H1 (cell line): Measurements from ENCODE around the gene IFNL1. TPM values are rescaled to one million over a fixed set of nuclear protein-coding genes. Genes with fewer than 3 reads are reported as not detected.

ENCODE experiments used
- BCL11A ChIP-seq, 2 experiments: IDR thresholded peaks; one replicate each; pipeline ENCODE4 v1.6.1; 2011; ENCODE audit warnings: low read depth in 2 of 2, low read length in 2 of 2, mild to moderate bottlenecking in 2 of 2
- BRCA1 ChIP-seq: IDR thresholded peaks from 2 replicates; pipeline ENCODE4 v1.6.1; 2012; ENCODE audit warnings: low read depth, low read length, improper control_type of control experiment
- CHD2 ChIP-seq: IDR thresholded peaks from 2 replicates; pipeline ENCODE4 v1.6.1; 2012; ENCODE audit warnings: low read length, improper control_type of control experiment
- JUN ChIP-seq: IDR thresholded peaks from 2 replicates; pipeline ENCODE4 v1.6.1; 2011; ENCODE audit warnings: low read depth, mild to moderate bottlenecking, improper control_type of control experiment, low read length
- POU5F1 ChIP-seq: IDR thresholded peaks from 2 replicates; pipeline ENCODE4 v1.6.1; 2011; ENCODE audit warnings: low read depth, mild to moderate bottlenecking, low read length, moderate library complexity
- RFX5 ChIP-seq: IDR thresholded peaks from 2 replicates; pipeline ENCODE4 v1.6.1; 2011; ENCODE audit warnings: low read depth, low read length, improper control_type of control experiment, borderline replicate concordance
- RNF2 ChIP-seq: fragments of 200-900, 300-1000 bp; sonication (generic); IDR thresholded peaks from 2 replicates; pipeline ENCODE4 v1.7.1; 2016; ENCODE audit warnings: borderline replicate concordance, low read depth, mild to moderate bottlenecking, antibody characterized with exemption, low read length; ENCODE audit not compliant: poor library complexity, severe bottlenecking; ENCODE audit errors: missing control alignments
- SUZ12 ChIP-seq: fragments of 200-600 bp; sonication (generic); IDR thresholded peaks from 2 replicates; pipeline ENCODE4 v1.6.1; 2012; ENCODE audit warnings: mild to moderate bottlenecking, inconsistent platforms, low read length, moderate library complexity, mixed read lengths
- TAF7 ChIP-seq: optimal IDR thresholded peaks from 2 replicates; pipeline ENCODE3; 2011; ENCODE audit warnings: low read depth, mild to moderate bottlenecking, inconsistent platforms, low read length, moderate library complexity, borderline replicate concordance
- polyA plus RNA-seq, 7 experiments: library from polyadenylated mRNA; depleted of rRNA in 3 of 7; stranded (reverse) in 5 of 7; unstranded in 2 of 7; fragments of >200 nt in 5 of 7; fragments of 200-250 nt in 2 of 7; gene quantifications; 1 replicate in 5 of 7; 2 replicates in 1 of 7; 4 replicates in 1 of 7; pipeline versions ENCODE4 v1.2.1 to v1.2.3, GENCODE V29; 2011 to 2013; ENCODE audit warnings: missing spikeins in 2 of 7, mixed read lengths in 2 of 7
- total RNA-seq: library from RNA; stranded (reverse); fragmentation: NEBNext Ultra II Directional; extraction: Animal tissue kit (Norgen Biotek cat#: 25700); gene quantifications from 2 replicates; pipeline ENCODE4 v1.2.1, GENCODE V29; 2021

Gene IFNL1
- total and polyA plus RNA-seq, 2 of the 8 experiments (the other 6 are each of a cell fraction or from before 2014, with no cell fraction given) = not detected

DNA sequence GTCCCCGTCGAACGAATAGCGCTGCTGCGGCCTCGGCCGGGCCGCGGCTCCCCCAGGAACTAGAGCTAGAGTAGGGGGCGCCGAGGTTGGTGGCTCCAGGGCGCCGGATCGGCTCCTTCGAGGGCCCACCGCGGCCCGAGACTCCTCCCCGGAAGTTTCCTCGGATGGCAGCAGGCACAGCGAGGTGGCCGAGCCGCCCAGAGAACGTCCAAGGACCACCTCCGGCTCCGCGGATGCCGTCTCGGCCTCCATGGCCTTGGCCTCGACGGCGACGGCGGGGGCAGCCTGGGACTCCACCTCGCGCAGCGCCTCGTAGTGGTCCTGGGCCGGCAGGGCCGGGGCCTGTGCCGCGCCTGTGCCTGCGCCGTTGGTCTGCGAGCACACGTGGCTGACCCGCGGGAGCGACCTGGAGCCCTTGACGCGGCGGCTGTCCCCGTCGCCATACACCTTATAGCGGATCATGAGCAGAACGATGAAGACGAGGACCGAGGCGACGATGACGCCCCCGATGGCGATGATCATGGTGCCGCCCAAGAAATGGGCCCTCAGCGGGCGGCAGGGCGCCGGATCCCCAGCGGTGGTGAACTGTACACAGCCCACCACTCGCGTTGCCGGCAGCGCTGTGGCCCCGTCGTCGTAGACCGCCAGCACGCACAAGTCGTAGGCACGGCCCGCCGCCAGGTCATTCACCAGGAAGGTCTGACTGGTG is 11.8 kb downstream of the IFNL1 start (continued):
- TF ChIP-seq RNF2 = no peak
- no peak for TF ChIP-seq RFX5
- no peak for TF ChIP-seq BCL11A (IDR thresholded peaks at IDR 0.05; ENCODE audit: low read depth in 2 of 2, low read length in 2 of 2)
- no peak for TF ChIP-seq CHD2
- TF ChIP-seq JUN = no peak
- TF ChIP-seq SUZ12 = no peak
- no peak for TF ChIP-seq TAF7
- TF ChIP-seq POU5F1 = no peak
- TF ChIP-seq BRCA1 = no peak
